Measurements from ENCODE around the gene TSPAN5.

TSPAN5 gene

DNA sequence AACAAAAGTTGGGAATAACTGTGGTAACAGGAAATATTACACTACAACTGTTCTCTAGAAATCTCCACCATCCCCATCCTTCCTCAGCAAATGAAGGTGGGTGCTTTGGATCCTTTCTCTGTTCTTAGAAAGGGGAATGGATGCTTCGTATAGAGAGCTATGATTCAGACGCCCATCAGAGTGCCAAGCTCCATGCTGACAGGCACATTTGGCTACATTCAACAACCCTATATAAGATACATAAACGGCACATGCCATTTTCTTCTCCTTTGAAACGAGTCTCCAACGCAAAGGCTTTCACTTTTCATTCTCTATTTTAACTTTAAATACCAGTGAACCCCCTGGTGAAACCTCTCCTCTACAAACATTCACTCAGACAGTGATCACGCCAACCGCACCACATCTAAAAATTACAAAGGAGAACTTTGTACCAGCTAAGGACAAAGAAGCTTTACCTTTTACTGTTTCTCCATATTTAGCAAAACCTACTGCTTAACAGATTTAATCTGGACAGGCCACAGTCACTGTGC lies 172.5 kb downstream of the TSPAN5 start:
- no peak for TF ChIP-seq EZH2phosphoT487 (IDR thresholded peaks at IDR 0.05; ENCODE audit: borderline replicate concordance)
- TF ChIP-seq, protein P1, sequence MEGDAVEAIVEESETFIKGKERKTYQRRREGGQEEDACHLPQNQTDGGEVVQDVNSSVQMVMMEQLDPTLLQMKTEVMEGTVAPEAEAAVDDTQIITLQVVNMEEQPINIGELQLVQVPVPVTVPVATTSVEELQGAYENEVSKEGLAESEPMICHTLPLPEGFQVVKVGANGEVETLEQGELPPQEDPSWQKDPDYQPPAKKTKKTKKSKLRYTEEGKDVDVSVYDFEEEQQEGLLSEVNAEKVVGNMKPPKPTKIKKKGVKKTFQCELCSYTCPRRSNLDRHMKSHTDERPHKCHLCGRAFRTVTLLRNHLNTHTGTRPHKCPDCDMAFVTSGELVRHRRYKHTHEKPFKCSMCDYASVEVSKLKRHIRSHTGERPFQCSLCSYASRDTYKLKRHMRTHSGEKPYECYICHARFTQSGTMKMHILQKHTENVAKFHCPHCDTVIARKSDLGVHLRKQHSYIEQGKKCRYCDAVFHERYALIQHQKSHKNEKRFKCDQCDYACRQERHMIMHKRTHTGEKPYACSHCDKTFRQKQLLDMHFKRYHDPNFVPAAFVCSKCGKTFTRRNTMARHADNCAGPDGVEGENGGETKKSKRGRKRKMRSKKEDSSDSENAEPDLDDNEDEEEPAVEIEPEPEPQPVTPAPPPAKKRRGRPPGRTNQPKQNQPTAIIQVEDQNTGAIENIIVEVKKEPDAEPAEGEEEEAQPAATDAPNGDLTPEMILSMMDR (conservative IDR thresholded peaks at IDR 0.05; ENCODE audit: low read length), result no peak
- Histone ChIP-seq H2AFZ (ENCODE audit: low read length) (no peak overlapping the region), H4K20me1 (ENCODE audit: insufficient read depth, low read length, poor library complexity, severe bottlenecking) (no peaks in the 10 kb centered on the region), H3K27me3 (ENCODE audit: insufficient read depth, low read length, poor library complexity, severe bottlenecking) (no peaks in the 10 kb centered on the region), H3F3A (ENCODE audit: low read depth) (no peaks in the 10 kb centered on the region), H3K36me3 (ENCODE audit: insufficient read depth, low read length) (no peaks in the 10 kb centered on the region), H3K4me1 (ENCODE audit: insufficient read depth, low read length, poor library complexity, severe bottlenecking) (peaks cover 7% of the 10 kb centered on the region), H3K9ac (ENCODE audit: low read depth, low read length, poor library complexity, severe bottlenecking) (no peak overlapping the region), H3K9me3 (ENCODE audit: insufficient read depth, low read depth, low read length) (no peaks in the 10 kb centered on the region), H3K4me2 (ENCODE audit: low read depth, low read length, poor library complexity, severe bottlenecking) (no peak overlapping the region), H3K4me3 (ENCODE audit: low read length, poor library complexity, severe bottlenecking) (no peak overlapping the region), H3K79me2 (ENCODE audit: insufficient read depth, low read length) (no peaks in the 10 kb centered on the region), H3K9me2 (replicated peaks; ENCODE audit: low read depth, low read length) (no peaks in the 10 kb centered on the region)

DNA sequence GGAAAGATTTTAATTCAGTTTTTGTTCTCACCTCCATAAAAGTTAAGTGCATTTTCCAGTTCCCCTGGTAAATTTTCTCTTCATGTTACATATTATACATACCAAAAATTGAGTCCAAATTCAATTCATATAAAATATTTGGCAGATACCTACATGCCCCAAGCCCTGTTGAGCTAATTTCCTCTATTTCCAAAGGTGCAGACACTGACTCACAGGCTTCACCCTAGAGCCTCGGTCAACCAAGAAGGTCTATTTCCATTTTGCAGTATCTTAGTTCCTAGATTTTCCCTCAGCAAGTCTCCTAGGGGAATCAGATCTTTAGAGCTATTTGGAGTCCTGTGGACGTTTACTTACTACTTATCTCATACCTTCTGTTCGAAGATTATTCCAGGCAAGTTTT lies 174.4 kb downstream of the TSPAN5 start:
- TF ChIP-seq, protein P1 (conservative IDR thresholded peaks at IDR 0.05; ENCODE audit: low read length), result no peak
- no peak for TF ChIP-seq EZH2phosphoT487 (IDR thresholded peaks at IDR 0.05; ENCODE audit: borderline replicate concordance)
- Histone ChIP-seq H3K9me2 (replicated peaks; ENCODE audit: low read depth, low read length) (no peaks in the 10 kb centered on the region), H3K9me3 (ENCODE audit: insufficient read depth, low read depth, low read length) (no peaks in the 10 kb centered on the region), H3K9ac (ENCODE audit: low read depth, low read length, poor library complexity, severe bottlenecking) (no peak overlapping the region), H3K36me3 (ENCODE audit: insufficient read depth, low read length) (no peaks in the 10 kb centered on the region), H3F3A (ENCODE audit: low read depth) (no peaks in the 10 kb centered on the region), H3K4me2 (ENCODE audit: low read depth, low read length, poor library complexity, severe bottlenecking) (no peak overlapping the region), H4K20me1 (ENCODE audit: insufficient read depth, low read length, poor library complexity, severe bottlenecking) (no peaks in the 10 kb centered on the region), H3K27me3 (ENCODE audit: insufficient read depth, low read length, poor library complexity, severe bottlenecking) (no peaks in the 10 kb centered on the region), H3K4me1 (ENCODE audit: insufficient read depth, low read length, poor library complexity, severe bottlenecking) (peaks cover 7% of the 10 kb centered on the region), H3K4me3 (ENCODE audit: low read length, poor library complexity, severe bottlenecking) (no peak overlapping the region), H2AFZ (ENCODE audit: low read length) (no peak overlapping the region), H3K79me2 (ENCODE audit: insufficient read depth, low read length) (no peaks in the 10 kb centered on the region)

DNA sequence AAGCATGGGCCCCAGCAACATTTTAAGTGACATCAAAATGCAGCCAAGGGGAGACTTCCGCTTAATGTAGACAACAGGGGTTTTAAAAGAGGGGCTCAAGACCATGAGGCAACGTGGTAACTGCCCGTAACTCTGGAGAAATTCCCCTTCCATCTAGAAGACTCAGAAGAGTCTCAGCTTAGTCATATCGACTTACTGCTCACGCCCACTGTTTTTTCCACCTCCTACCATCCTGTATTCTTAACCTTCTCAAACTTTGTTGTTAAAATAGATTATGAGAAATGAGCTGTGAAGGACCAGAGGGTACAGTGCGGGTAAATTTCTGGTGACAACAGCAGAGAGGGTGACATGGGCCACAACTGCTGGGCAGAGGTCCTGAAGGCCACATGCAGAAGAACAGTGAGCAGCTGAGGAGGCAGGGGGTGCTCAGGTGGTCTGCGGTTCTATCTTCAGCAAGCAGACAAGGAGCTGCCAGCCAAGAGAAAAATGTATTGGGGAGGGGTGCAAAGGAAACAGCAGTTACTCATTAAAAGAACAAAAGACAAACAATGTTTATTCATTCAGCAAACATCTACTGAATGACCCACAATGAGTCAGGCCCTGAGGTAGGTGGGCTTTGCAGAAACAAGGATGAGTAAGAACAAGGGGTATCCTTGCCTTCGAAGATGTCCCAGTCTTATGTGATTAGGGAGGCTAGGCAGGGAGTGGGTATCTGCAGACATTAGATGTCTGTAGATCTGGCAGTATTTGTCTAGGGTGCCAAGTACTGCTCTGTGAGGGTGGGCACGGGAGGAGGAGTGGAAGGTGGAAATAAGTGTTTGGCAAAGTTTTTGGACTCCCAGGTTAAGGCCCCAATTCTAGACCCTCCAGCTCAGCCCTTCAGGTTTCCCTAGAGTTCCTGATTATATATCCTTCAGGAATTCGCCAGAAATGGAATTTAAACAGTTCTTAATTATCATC lies 175.3 kb downstream of the TSPAN5 start:
- Histone ChIP-seq H3F3A (ENCODE audit: low read depth) (no peaks in the 10 kb centered on the region), H3K4me3 (ENCODE audit: low read length, poor library complexity, severe bottlenecking) (no peak overlapping the region), H3K36me3 (ENCODE audit: insufficient read depth, low read length) (peaks cover 5% of the 10 kb centered on the region; the same call in 1 of the 2 replicates), H3K9me3 (ENCODE audit: insufficient read depth, low read depth, low read length) (no peaks in the 10 kb centered on the region), H4K20me1 (ENCODE audit: insufficient read depth, low read length, poor library complexity, severe bottlenecking) (no peaks in the 10 kb centered on the region), H3K4me2 (ENCODE audit: low read depth, low read length, poor library complexity, severe bottlenecking) (no peak overlapping the region), H3K79me2 (ENCODE audit: insufficient read depth, low read length) (no peaks in the 10 kb centered on the region), H3K4me1 (ENCODE audit: insufficient read depth, low read length, poor library complexity, severe bottlenecking) (peaks cover 7% of the 10 kb centered on the region), H3K9ac (ENCODE audit: low read depth, low read length, poor library complexity, severe bottlenecking) (no peak overlapping the region), H3K27me3 (ENCODE audit: insufficient read depth, low read length, poor library complexity, severe bottlenecking) (no peaks in the 10 kb centered on the region), H2AFZ (ENCODE audit: low read length) (no peak overlapping the region), H3K9me2 (replicated peaks; ENCODE audit: low read depth, low read length) (no peaks in the 10 kb centered on the region)
- TF ChIP-seq EZH2phosphoT487 (IDR thresholded peaks at IDR 0.05; ENCODE audit: borderline replicate concordance), result no peak
- TF ChIP-seq, protein P1 (conservative IDR thresholded peaks at IDR 0.05; ENCODE audit: low read length), result no peak
